H7 (cell line): ENCODE data around the gene LTC4S. TPM values are rescaled to one million over a fixed set of nuclear protein-coding genes. Genes with fewer than 3 reads are reported as not detected.
A peak's percentile ranks its signal among the peaks of the same experiment; 100 is the strongest.

ENCODE experiments used
- DNase-seq: peaks from one replicate; pipeline ENCODE4 v3.0.0; 2012
- H3K27me3 ChIP-seq: 2 replicates; pipeline ENCODE4 v1.6.0; 2011; ENCODE audit warnings: mild to moderate bottlenecking, low read length; ENCODE audit not compliant: control insufficient read depth, insufficient read depth
- H3K36me3 ChIP-seq: replicated peaks from 2 replicates; pipeline ENCODE4 v1.5.1; 2011; ENCODE audit warnings: low read length; ENCODE audit not compliant: control insufficient read depth, insufficient read depth
- H3K4me3 ChIP-seq: 2 replicates; pipeline ENCODE4 v1.5.1; 2011; ENCODE audit warnings: low read depth, mild to moderate bottlenecking, control low read depth, low read length, moderate library complexity; ENCODE audit not compliant: insufficient read depth
- total RNA-seq: library from RNA; depleted of rRNA; stranded (reverse); fragments of >200 nt; shearing (Covaris generic); gene quantifications from 2 replicates; pipeline ENCODE4 v1.2.3, GENCODE V29; 2014

The LTC4S gene
- total RNA-seq, 1 experiment from 2014 or later, result 5.1 TPM

GRCh38 chr5:179817890-179818745 lies 24.3 kb downstream of the LTC4S start:
- DNase-seq, result peak; percentile 78
- peak overlapping the region; percentile 34 for H3K4me3 ChIP-seq
- peaks cover 6% of the 10 kb centered on the region for H3K36me3 ChIP-seq

GRCh38 chr5:179818746-179819295 lies 25.0 kb downstream of the LTC4S start:
- peaks cover 10% of the 10 kb centered on the region for H3K36me3 ChIP-seq
- peak; percentile 96 for DNase-seq
- H3K4me3 ChIP-seq, result peak overlapping the region; percentile 34
- no peaks in the 10 kb centered on the region; the same call in 1 of the 2 replicates for H3K27me3 ChIP-seq

More at GRCh38 chr5:179817890-179818745, 24.3 kb downstream of the LTC4S start:
- H3K27me3 ChIP-seq, result no peaks in the 10 kb centered on the region; the same call in 1 of the 2 replicates

- Histone ChIP-seq H3K36me3 (peaks cover 17% of the 10 kb centered on the region), H3K4me3 (peak overlapping the region; percentile 34), H3K27me3 (no peaks in the 10 kb centered on the region; the same call in 1 of the 2 replicates)
- peak; percentile 90 for DNase-seq
Observed at GRCh38 chr5:179819296-179820126, 25.7 kb downstream of the LTC4S start.

GRCh38 chr5:179820127-179820482 lies 26.3 kb downstream of the LTC4S start:
- Histone ChIP-seq H3K27me3 (no peaks in the 10 kb centered on the region; the same call in 1 of the 2 replicates), H3K36me3 (peaks cover 21% of the 10 kb centered on the region), H3K4me3 (no peak overlapping the region)
- no peak for DNase-seq

- peak within 1 kb of the TSS; percentile 94 for H3K4me3 ChIP-seq
- H3K36me3 ChIP-seq, result peaks cover 27% of the 10 kb centered on the region
- H3K27me3 ChIP-seq, result no peaks in the 10 kb centered on the region; the same call in 1 of the 2 replicates
- peak; percentile 97 for DNase-seq
Observed at GRCh38 chr5:179820483-179821297, 26.9 kb downstream of the LTC4S start, which contains the start of gene SQSTM1. SQSTM1 (plus strand) TSS chr5:179820905; CDS start chr5:179820937, 32 bp downstream.

DNA sequence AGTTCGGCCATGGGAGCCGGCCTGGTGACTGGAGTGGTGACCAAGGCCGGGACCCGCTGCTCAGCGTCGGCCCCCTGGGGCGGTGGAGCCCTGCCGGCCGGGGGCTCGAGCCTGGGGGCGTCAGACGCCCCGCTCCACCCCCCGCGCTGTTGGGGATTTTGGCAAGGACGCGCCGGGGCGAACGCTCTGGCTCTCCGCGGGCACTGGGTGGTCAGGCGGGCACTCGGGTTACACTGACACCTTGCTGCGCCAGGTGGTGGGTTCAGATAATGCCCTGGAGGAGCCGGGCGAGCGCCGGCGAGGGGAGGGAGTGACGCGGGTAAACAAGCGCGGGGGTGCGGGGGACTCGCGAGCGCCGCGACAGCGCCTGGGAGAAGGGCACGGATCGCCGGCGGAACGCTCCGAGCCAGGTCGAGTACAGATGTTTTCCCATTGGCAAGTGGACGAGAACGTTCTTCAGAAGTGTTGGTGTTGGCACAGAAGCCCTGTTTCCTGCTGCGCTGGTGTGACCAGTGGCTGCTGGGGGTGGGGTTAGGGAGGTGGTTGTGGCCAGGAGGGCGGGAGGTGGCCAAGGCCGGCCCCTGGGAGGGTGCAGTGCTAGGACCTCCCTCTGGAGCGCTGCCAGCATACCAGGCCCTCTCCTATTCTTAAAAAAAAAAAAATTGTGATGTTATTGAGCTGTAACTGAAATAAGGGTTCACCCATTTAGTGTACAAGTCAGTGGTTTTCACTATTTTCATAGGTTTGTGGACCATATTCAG lies 27.7 kb downstream of the LTC4S start:
- H3K27me3 ChIP-seq, result no peaks in the 10 kb centered on the region
- peaks cover 30% of the 10 kb centered on the region for H3K36me3 ChIP-seq
- H3K4me3 ChIP-seq, result peak overlapping the region; percentile 94
- DNase-seq, result peak; percentile 96

GRCh38 chr5:179822059-179822432 lies 28.3 kb downstream of the LTC4S start:
- no peaks in the 10 kb centered on the region for H3K27me3 ChIP-seq
- DNase-seq, result no peak
- H3K36me3 ChIP-seq, result peaks cover 32% of the 10 kb centered on the region
- H3K4me3 ChIP-seq, result peak overlapping the region; percentile 94

GRCh38 chr5:179822444-179822990 lies 28.7 kb downstream of the LTC4S start:
- Histone ChIP-seq H3K4me3 (no peak overlapping the region; the same call in 1 of the 2 replicates), H3K27me3 (no peaks in the 10 kb centered on the region), H3K36me3 (peaks cover 32% of the 10 kb centered on the region)
- no peak for DNase-seq

- peaks cover 36% of the 10 kb centered on the region for H3K36me3 ChIP-seq
- peak; percentile 22 for DNase-seq
- H3K4me3 ChIP-seq, result no peak overlapping the region
Observed at GRCh38 chr5:179823937-179824744, 30.4 kb downstream of the LTC4S start.

GRCh38 chr5:179824745-179825112 lies 30.9 kb downstream of the LTC4S start:
- peak; percentile 26 for DNase-seq
- no peaks in the 10 kb centered on the region for H3K27me3 ChIP-seq
- H3K36me3 ChIP-seq, result peaks cover 38% of the 10 kb centered on the region
- no peak overlapping the region for H3K4me3 ChIP-seq

More at GRCh38 chr5:179823937-179824744, 30.4 kb downstream of the LTC4S start:
- H3K27me3 ChIP-seq, result no peaks in the 10 kb centered on the region

DNA sequence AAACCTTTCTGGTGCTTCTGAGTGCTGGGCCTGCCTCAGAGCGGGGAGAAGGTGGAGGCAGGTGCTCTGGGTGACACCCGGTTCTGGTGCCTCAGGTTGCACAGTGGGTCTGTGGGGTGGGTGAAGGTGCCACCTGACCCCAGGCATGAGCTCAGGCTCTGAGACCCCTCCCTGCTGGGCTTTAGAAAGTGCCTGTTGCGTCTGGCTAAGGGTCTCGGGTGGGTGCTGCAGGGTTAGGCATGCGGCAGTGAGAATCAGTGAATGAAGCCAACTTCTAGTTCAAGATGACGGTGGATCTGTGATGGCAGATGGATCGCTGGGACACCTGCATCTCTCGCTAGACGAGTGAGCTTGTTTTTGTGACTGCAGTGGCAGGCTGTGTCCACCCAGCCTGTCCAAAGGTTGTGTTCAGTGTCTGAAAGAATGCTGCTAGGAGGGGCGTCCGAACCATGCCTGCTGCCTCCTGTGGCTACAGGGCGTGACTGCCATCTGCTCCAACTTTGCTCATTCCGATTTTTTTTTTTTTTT lies 31.9 kb downstream of the LTC4S start:
- Histone ChIP-seq H3K36me3 (peaks cover 41% of the 10 kb centered on the region), H3K4me3 (no peak overlapping the region), H3K27me3 (no peaks in the 10 kb centered on the region)
- DNase-seq, result peak; percentile 44

DNA sequence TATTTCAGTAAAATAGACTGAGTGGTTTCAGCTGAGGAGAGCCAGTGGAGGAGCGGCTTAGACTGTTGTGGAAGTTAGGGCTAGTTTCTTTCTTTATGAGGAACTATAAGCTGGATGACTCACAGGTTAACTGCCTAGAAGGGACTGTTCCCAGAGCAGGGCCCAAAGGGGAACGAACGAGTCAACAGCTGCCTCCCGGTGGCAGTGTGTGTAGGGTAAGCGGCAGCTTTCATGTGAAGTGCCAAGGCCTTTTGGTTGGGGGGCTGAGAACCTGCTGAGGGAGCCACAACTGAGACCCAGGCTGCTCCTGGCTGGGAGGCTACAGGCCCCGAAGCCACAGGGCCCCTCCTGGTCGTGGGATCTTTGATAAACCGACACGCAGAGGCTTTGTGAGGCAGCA lies 33.9 kb downstream of the LTC4S start:
- Histone ChIP-seq H3K36me3 (peaks cover 51% of the 10 kb centered on the region), H3K4me3 (no peak overlapping the region), H3K27me3 (no peaks in the 10 kb centered on the region)
- peak; percentile 70 for DNase-seq
